Activated T-cell treated with anti-CD3 and anti-CD28 coated beads, Interleukin-2, amount 50 U/mL, for 72 hours (primary cell): ENCODE measurements around the gene CFAP97D2. TPM values are rescaled to one million over a fixed set of nuclear protein-coding genes. Genes with fewer than 3 reads are reported as not detected.

Experiments used
- ATAC-seq, 2 donors: fragments of 150-1000 bp; cut with Tn5 transposase; replicated peaks in 1 of 2; 2 replicates each; pipeline ENCODE4 v1.10.0; 2021; ENCODE audit warnings: moderate library complexity in 2 of 2, mild to moderate bottlenecking in 1 of 2
- DNase-seq, 2 donors: peaks; one replicate each; pipeline ENCODE4 v3.0.0; 2021 to 2022; ENCODE audit warnings: mixed read lengths in 1 of 2
- H3K27ac Mint-ChIP-seq: one replicate; pipeline ENCODE4 v1.8.0; 2022; ENCODE audit warnings: mild to moderate bottlenecking, moderate library complexity, mixed read lengths
- H3K27me3 Mint-ChIP-seq: one replicate; pipeline ENCODE4 v1.8.0; 2022; ENCODE audit warnings: low read depth, mixed read lengths
- H3K36me3 Mint-ChIP-seq, 2 donors: one replicate each; pipeline ENCODE4 v1.8.0; 2022; ENCODE audit warnings: mixed read lengths in 2 of 2, mild to moderate bottlenecking in 1 of 2; ENCODE audit not compliant: insufficient read depth in 2 of 2
- H3K4me1 Mint-ChIP-seq: one replicate; pipeline ENCODE4 v1.8.0; 2022; ENCODE audit warnings: low read depth, mixed read lengths
- H3K4me3 Mint-ChIP-seq, 2 donors: one replicate each; pipeline ENCODE4 v1.8.0; 2022; ENCODE audit warnings: mild to moderate bottlenecking in 2 of 2, mixed read lengths in 2 of 2, moderate library complexity in 2 of 2
- H3K9me3 Mint-ChIP-seq, 2 donors: one replicate each; pipeline ENCODE4 v1.8.0; 2022; ENCODE audit warnings: mixed read lengths in 2 of 2
- total RNA-seq, 2 donors: library from RNA; stranded (reverse); gene quantifications; one replicate each; pipeline ENCODE4 v1.2.3, GENCODE V29; 2022

CFAP97D2 gene
- total RNA-seq, 2 donors from 2014 or later: 0.36 to 1.1 TPM

- peaks cover 3% of the 10 kb centered on the region in 2 donors for H3K9me3 Mint-ChIP-seq
- peak in 1 of 2 donors; percentile 74 for ATAC-seq
Measured at GRCh38 chr13:114203536-114203935, 24.5 kb downstream of the CFAP97D2 start.

GRCh38 chr13:114204894-114205293, 25.8 kb downstream of the CFAP97D2 start:
- Mint-ChIP-seq H3K27me3 (no peaks in the 10 kb centered on the region), H3K9me3 (peaks cover 3% of the 10 kb centered on the region in 2 donors), H3K4me3 (peak overlapping the region in 1 of 2 donors; percentile 21), H3K36me3 (peaks cover 1 to 2% of the 10 kb centered on the region in 2 donors), H3K4me1 (peaks cover 32% of the 10 kb centered on the region), H3K27ac (no peak overlapping the region)
- ATAC-seq: peak in 1 of 2 donors; percentile 63
- DNase-seq: no peak

More at GRCh38 chr13:114203536-114203935, 24.5 kb downstream of the CFAP97D2 start:
- Mint-ChIP-seq H3K27ac (peak overlapping the region; percentile 4), H3K36me3 (peaks cover 1 to 2% of the 10 kb centered on the region in 2 donors), H3K4me3 (no peak overlapping the region), H3K4me1 (peaks cover 32% of the 10 kb centered on the region), H3K27me3 (no peaks in the 10 kb centered on the region)
- DNase-seq: peak in 1 of 2 donors; percentile 29

GRCh38 chr13:114208134-114208533, 29.1 kb downstream of the CFAP97D2 start:
- H3K36me3 Mint-ChIP-seq: peaks cover 0 to 2% of the 10 kb centered on the region in 2 donors
- no peak overlapping the region for H3K4me3 Mint-ChIP-seq
- no peak overlapping the region for H3K27ac Mint-ChIP-seq
- H3K4me1 Mint-ChIP-seq: peaks cover 31% of the 10 kb centered on the region
- ATAC-seq: no peak
- peaks cover 2 to 3% of the 10 kb centered on the region in 2 donors for H3K9me3 Mint-ChIP-seq
- no peaks in the 10 kb centered on the region for H3K27me3 Mint-ChIP-seq
- no peak for DNase-seq

GRCh38 chr13:114211446-114212157, 32.5 kb downstream of the CFAP97D2 start:
- ATAC-seq (no peak), DNase-seq (no peak)
- H3K9me3 Mint-ChIP-seq: no peaks in the 10 kb centered on the region
- no peak overlapping the region for H3K27ac Mint-ChIP-seq
- no peaks in the 10 kb centered on the region for H3K27me3 Mint-ChIP-seq
- peaks cover 16% of the 10 kb centered on the region for H3K4me1 Mint-ChIP-seq
- H3K4me3 Mint-ChIP-seq: no peak overlapping the region
- H3K36me3 Mint-ChIP-seq: no peaks in the 10 kb centered on the region

GRCh38 chr13:114212158-114212495, 33.1 kb downstream of the CFAP97D2 start:
- H3K9me3 Mint-ChIP-seq: no peaks in the 10 kb centered on the region
- no peak overlapping the region for H3K4me3 Mint-ChIP-seq
- H3K36me3 Mint-ChIP-seq: no peaks in the 10 kb centered on the region
- DNase-seq: no peak
- no peak for ATAC-seq
- H3K27me3 Mint-ChIP-seq: no peaks in the 10 kb centered on the region
- no peak overlapping the region for H3K27ac Mint-ChIP-seq
- peaks cover 16% of the 10 kb centered on the region for H3K4me1 Mint-ChIP-seq

GRCh38 chr13:114213980-114214379, 34.9 kb downstream of the CFAP97D2 start:
- H3K4me1 Mint-ChIP-seq: peaks cover 16% of the 10 kb centered on the region
- DNase-seq (no peak), ATAC-seq (no peak)
- no peak overlapping the region for H3K27ac Mint-ChIP-seq
- no peak overlapping the region for H3K4me3 Mint-ChIP-seq
- no peaks in the 10 kb centered on the region for H3K27me3 Mint-ChIP-seq
- peaks cover 0 to 1% of the 10 kb centered on the region in 2 donors for H3K36me3 Mint-ChIP-seq
- H3K9me3 Mint-ChIP-seq: no peaks in the 10 kb centered on the region

- no peak for ATAC-seq
- no peak for DNase-seq
- H3K27ac Mint-ChIP-seq: no peak overlapping the region
- no peaks in the 10 kb centered on the region for H3K27me3 Mint-ChIP-seq
- H3K36me3 Mint-ChIP-seq: peaks cover 0 to 1% of the 10 kb centered on the region in 2 donors
- peaks cover 49% of the 10 kb centered on the region for H3K4me1 Mint-ChIP-seq
- H3K9me3 Mint-ChIP-seq: no peaks in the 10 kb centered on the region
- H3K4me3 Mint-ChIP-seq: peak overlapping the region in 1 of 2 donors; percentile 34
Measured at GRCh38 chr13:114219392-114219791, 40.3 kb downstream of the CFAP97D2 start.

- no peak for DNase-seq
- Mint-ChIP-seq H3K27me3 (no peaks in the 10 kb centered on the region), H3K36me3 (peaks cover 1 to 3% of the 10 kb centered on the region in 2 donors), H3K4me1 (peaks cover 71% of the 10 kb centered on the region), H3K9me3 (peaks cover 0 to 2% of the 10 kb centered on the region in 2 donors), H3K27ac (no peak overlapping the region), H3K4me3 (no peak overlapping the region)
- no peak for ATAC-seq
Measured at GRCh38 chr13:114222461-114222968, 43.5 kb downstream of the CFAP97D2 start.

GRCh38 chr13:114224201-114224600, 45.1 kb downstream of the CFAP97D2 start:
- Mint-ChIP-seq H3K27me3 (no peaks in the 10 kb centered on the region), H3K9me3 (peaks cover 0 to 2% of the 10 kb centered on the region in 2 donors), H3K4me1 (peaks cover 72% of the 10 kb centered on the region), H3K4me3 (no peak overlapping the region), H3K36me3 (peaks cover 1 to 2% of the 10 kb centered on the region in 2 donors), H3K27ac (no peak overlapping the region)
- DNase-seq (no peak), ATAC-seq (no peak)

- Mint-ChIP-seq H3K4me1 (peaks cover 72% of the 10 kb centered on the region), H3K4me3 (peak overlapping the region in 1 of 2 donors; percentile 29), H3K27me3 (no peaks in the 10 kb centered on the region), H3K9me3 (peaks cover 0 to 2% of the 10 kb centered on the region in 2 donors), H3K36me3 (peaks cover 1 to 2% of the 10 kb centered on the region in 2 donors), H3K27ac (peak overlapping the region; percentile 22)
- ATAC-seq: peak in 1 of 2 donors; percentile 22
- DNase-seq: no peak
Measured at GRCh38 chr13:114225610-114226009, 46.6 kb downstream of the CFAP97D2 start.

- Mint-ChIP-seq H3K4me3 (no peak overlapping the region), H3K27ac (no peak overlapping the region), H3K27me3 (no peaks in the 10 kb centered on the region), H3K36me3 (peaks cover 1 to 2% of the 10 kb centered on the region in 2 donors), H3K9me3 (peaks cover 0 to 2% of the 10 kb centered on the region in 2 donors), H3K4me1 (peaks cover 70% of the 10 kb centered on the region)
- peak; percentile 7 to 20 for ATAC-seq
- DNase-seq: no peak
Measured at GRCh38 chr13:114226088-114226487, 47.0 kb downstream of the CFAP97D2 start.

- ATAC-seq (peak; percentile 94 to 97), DNase-seq (peak; percentile 86 to 90)
- H3K36me3 Mint-ChIP-seq: peaks cover 1 to 2% of the 10 kb centered on the region in 2 donors
- no peak overlapping the region for H3K27ac Mint-ChIP-seq
- peaks cover 63% of the 10 kb centered on the region for H3K4me1 Mint-ChIP-seq
- peak overlapping the region in 1 of 2 donors; percentile 31 for H3K4me3 Mint-ChIP-seq
- H3K9me3 Mint-ChIP-seq: peaks cover 0 to 2% of the 10 kb centered on the region in 2 donors
- H3K27me3 Mint-ChIP-seq: no peaks in the 10 kb centered on the region
Measured at GRCh38 chr13:114226699-114227323, 47.8 kb downstream of the CFAP97D2 start.

- H3K27me3 Mint-ChIP-seq: no peaks in the 10 kb centered on the region
- peaks cover 1 to 2% of the 10 kb centered on the region in 2 donors for H3K36me3 Mint-ChIP-seq
- H3K4me3 Mint-ChIP-seq: no peak overlapping the region
- no peak overlapping the region for H3K27ac Mint-ChIP-seq
- H3K9me3 Mint-ChIP-seq: peaks cover 0 to 2% of the 10 kb centered on the region in 2 donors
- ATAC-seq (no peak), DNase-seq (no peak)
- H3K4me1 Mint-ChIP-seq: peaks cover 61% of the 10 kb centered on the region
Measured at GRCh38 chr13:114227528-114227927, 48.5 kb downstream of the CFAP97D2 start.
